Dermis microvascular lymphatic vessel endothelial cell (primary cell): ENCODE data around the gene NCOA1. TPM values are rescaled to one million over a fixed set of nuclear protein-coding genes. Genes with fewer than 3 reads are reported as not detected.
"Not testable (repeated sequence)": the region's sequence is repeated elsewhere in the genome, so short reads cannot be mapped to it uniquely, and the experiment has no call there.

ENCODE experiments used
- DNase-seq, 2 donors: peaks; one replicate each; pipeline versions ENCODE4 v3.0.0 to v3.0.0-alpha.2; 2010; ENCODE audit warnings: low read depth in 2 of 2
- total RNA-seq: library from RNA; depleted of rRNA; stranded (reverse); fragments of >200 nt; gene quantifications from 2 replicates; pipeline ENCODE4 v1.2.1, GENCODE V29; 2014

The NCOA1 gene
- total RNA-seq = 5.9 and 8.6 TPM in 2 replicates

DNA sequence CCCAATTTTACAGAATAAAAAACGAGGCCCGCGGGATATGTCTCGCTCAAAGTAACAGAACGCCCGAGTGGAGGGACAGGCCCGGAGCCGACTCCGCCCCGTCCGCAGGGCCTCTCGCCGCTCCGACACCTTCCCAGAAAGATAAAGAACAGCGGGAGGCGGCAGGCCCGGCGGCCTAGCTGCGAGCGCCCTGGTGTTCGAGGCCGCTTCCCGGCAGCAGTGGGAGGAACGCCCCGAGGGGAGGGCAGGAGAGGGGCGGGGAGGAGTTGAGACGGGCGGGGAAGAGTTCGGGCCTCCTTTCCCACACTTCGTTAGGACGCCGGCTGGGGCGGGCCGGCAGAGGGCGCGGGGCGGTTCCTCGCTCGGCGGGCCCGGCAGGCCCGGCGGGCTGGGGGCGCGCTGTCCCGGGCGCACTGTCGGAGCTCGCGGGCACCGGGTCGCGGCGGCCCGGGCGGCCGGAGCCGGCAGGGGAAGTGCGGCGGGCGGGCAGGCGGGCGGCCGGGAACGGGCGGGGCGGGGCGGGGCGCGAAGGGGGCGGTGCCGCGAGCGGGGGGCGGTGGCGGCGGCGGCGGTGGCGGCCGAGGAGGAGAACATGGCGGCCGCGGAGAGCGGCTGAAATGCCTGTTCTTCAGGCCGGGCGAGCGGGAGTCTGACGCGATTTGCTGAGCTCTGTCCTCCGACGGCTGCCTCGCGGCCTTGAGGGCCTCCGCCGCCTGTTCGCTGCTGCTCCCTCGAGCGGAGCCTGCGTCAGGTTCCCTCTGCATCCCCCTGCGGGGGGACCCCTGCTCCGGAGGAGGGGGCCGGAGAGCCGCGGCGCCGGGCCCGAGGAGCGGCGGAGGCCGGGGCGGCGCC, at the start of gene NCOA1:
Gene NCOA1, plus strand, starts transcription at position 565 of the 852 bp plus-strand sequence. CDS start 167,424 bp downstream, outside the sequence.
- DNase-seq = peak; percentile 65 to 89

GRCh38 chr2:24448797-24449196, 42.3 kb upstream of the NCOA1 start:
- DNase-seq = no peak

DNA sequence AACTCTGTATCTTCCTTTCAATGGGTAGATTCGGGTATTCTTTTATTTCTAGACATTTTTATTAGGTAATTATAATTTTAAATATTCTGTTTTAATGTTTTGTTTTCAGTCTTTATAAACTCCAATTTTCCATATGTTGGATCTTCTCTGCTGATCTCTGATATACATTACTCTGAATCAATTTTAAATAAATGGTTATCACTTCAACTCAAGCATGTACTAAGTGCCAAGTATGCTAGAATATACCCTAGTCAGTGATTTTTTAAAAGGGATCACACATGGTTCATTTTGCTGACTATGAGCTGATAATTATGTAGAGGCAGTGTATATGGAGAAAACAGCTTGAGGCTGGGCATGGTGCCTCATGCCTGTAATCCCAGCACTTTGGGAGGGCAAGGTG, 41.7 kb upstream of the NCOA1 start:
- no peak for DNase-seq

DNA sequence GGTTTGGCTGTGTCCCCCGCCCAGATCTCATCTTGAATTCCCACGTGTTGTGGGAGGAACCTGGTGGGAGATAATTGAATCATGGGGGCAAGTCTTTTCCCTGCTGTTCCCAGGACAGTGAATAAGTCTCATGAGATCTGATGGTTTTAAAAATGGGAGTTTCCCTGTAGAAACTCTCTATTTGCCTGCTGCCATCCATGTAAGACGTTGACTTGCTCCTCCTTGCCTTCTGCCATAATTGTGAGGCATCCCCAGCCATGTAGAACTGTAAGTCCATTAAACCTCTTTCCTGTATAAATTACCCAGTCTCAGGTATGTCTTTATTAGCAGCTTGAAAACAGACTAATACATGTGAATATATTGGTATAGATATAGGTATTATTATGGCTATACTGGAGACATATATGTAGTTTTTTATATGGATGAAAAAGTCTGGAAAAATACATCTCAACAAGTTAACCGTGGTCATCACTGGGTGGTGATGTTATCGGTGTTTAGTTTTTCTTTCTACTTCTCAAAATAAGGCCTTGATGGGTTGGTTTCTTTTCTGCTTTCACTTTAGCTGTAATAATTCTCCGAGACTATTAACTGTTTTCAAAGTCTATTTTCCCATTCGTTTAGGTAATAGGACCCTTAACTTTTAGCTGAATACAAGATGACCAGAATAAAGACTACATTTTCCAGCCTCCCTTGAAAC, 39.1 kb upstream of the NCOA1 start:
- DNase-seq = no peak

- no peak for DNase-seq
Observed at GRCh38 chr2:24452502-24452885, 38.6 kb upstream of the NCOA1 start.

DNA sequence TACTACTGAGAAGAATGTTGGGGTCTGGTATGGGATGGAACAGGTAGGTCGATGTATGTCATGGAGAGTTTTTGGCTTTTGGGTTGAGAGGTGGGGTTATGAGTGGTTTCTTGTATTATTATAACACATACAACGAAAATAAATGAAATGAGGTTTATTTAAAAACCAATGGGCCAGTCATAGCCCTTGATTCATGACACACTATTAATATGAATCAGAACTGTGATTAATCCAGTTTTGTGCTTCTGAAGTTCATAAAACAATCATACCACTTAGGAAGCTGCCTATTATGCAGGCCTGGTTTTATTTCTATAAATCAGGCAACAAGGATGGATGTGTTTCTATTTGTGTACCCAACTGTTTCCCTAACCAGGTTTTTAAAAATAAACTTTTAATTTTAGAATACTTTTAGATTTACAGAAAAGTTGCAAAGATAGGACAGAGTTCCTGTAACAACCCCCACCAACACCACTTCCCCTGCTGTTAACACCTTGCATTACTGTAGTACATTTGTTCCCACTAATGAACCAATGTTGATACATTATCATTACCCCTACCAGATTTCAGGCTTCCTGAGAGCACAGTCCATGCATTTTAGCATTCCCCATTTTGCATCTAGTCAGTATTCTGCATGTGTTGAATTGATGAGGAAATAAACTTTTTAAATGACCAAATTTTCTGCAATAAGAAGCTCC, 37.5 kb upstream of the NCOA1 start:
- no peak for DNase-seq

- DNase-seq = no peak
Observed at GRCh38 chr2:24454294-24454693, 36.8 kb upstream of the NCOA1 start.

- DNase-seq = peak in 1 of 2 donors; percentile 35
Observed at GRCh38 chr2:24456599-24457556, 34.2 kb upstream of the NCOA1 start.

GRCh38 chr2:24457696-24458386, 33.2 kb upstream of the NCOA1 start:
- no peak for DNase-seq

DNA sequence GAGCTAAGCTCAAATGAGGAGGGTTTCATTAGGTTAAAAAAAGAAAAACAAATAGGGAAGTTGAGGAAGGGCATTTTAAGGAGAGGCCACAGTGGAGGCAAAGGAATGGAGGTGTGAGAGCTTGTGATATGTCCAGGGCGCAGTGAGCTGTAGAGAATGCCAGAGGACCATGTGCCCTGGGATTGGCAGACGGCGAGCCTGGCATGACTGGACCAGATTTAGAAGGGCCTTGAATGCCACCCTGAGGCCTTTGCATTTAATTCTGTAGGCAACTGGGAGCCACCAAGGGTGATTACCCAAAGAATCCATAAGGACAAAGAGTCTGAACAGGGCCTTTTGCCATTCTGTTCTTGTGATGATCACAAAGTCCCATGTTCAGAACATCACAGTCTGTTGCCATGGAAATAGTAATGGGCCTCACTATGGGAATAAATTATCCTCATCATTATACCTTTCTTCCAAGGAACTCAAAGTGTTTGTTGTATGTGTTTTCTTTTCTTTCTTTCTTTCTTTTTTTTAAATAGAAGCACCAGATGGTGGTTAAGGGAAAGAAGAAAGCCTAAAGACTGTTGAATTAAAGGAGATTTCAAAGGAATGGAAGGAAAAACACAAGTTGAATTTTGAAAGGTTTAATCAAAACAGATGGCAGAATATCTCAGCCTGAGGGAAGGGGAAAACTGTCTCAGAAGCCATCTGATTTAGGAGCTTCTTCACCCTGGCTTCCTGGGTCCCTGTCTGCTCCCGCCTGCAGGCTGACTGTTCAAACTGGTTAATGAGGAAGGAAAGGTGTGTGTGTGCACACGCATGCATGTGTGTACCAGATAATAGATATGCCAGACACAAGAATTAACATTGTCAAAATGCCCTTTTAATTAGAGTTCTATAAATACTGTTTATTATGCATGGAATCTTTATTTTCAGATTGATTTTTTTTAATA, 31.6 kb upstream of the NCOA1 start:
- no peak for DNase-seq

DNA sequence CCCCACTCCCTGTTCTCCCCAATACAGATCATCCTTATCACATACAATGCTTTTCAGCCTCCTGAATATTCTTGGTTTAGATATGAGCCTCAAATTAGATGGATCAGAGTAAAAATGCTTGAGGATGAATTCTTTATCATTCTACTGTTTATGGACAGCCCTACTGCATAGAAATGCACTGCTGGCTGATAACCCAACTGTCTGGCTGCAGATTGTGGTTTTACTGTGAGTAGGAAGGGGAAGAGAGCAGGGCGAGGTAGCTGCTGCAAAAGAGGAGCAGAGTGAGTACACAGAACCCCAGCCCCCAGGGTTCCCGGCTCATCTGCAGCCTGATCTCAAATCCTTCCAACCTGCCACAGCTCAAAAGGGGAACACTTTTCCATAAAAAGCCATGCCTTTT, 29.4 kb upstream of the NCOA1 start:
- DNase-seq = no peak

GRCh38 chr2:24463271-24463670, 27.8 kb upstream of the NCOA1 start:
- DNase-seq = no peak

- no peak for DNase-seq
Observed at GRCh38 chr2:24466871-24467870, 23.9 kb upstream of the NCOA1 start.

DNA sequence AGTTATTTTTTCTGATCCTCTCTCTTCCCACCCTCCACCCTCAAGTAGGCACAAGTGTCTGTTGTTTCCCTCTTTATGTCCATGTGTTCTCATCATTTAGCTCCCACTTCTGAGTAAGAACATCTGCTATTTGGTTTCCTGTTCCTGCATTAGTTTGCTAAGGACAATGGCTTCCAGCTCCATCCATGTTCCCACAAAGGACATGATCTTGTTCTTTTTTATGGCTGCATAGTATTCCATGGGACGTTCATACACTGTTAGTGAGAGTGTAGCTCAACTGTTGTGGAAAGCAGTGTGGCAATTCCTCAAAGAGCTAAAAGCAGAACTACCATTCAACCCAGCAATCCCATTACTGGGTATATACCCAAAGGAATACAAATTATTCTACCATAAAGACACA, 22.6 kb upstream of the NCOA1 start:
- DNase-seq = not testable (repeated sequence)

DNA sequence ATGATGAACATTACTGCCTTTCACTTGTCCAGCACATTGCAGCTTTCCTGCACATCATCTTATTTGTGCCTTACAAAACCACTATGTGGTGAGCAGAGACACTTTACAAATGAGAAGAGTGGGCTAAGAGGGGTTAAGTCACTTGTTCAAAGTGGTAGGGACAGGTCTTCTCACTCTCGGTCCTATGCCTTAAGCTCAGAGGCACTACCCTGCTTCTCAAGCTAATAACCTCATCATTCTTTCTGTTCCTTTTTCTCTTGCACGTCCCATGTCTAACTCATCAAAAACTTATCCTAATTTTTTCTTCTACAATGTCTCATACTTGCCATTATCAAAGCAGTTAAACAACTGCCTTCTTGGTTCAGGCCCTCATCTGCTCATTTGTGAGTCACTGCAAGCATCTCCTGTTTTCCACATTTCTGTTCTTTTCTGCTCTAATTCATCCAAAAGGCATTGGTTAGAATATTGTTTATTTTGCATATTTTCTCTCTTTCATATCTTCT, 21.9 kb upstream of the NCOA1 start:
- no peak for DNase-seq

DNA sequence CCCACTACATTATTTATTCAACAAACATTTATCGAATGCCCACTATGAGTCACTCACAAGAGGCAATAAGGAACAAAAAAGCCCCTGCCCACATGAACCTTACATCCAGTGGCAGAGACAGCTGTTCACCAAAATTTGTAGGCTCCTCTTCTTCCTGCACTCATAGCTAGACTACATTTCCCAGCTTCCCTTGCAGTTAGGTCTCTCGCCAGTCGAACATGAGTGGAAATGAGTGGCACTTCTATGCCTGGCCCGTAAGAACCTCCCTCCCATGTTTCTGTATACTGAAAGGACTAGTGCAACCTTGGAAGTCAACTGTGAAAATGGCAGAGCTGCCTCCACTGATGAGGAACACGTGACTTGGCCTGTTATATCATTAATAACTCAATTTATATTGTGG, 19.4 kb upstream of the NCOA1 start:
- DNase-seq = no peak

- DNase-seq = no peak
Observed at GRCh38 chr2:24472416-24472815, 18.6 kb upstream of the NCOA1 start.

DNA sequence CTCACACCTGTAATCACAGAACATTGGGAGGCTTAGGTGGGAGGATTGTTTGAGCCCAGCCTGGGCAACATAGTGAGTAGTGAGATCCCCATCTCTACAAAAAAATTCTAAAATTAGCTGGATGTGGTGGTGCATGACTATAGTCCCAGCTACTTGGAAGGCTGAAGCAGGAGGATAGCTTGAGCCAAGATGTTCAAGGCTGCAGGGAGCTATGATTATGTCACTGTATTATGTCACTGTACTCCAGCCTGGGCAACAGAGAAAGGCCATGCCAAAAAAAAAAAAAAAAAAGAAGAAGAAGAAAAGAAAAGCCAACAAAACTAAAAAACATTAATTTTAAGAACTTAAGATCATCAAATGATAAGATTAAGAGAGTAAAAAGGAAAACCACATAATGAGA, 17.4 kb upstream of the NCOA1 start:
- DNase-seq = no peak
